Adipocyte (in vitro differentiated cells): ENCODE results near the gene UFSP2.
A peak's percentile ranks its signal among the peaks of the same experiment; 100 is the strongest.

ENCODE experiments used
- DNase-seq: peaks from one replicate; pipeline ENCODE4 v3.0.0-alpha.2; 2015; ENCODE audit warnings: low read depth
- H3K27me3 ChIP-seq: replicated peaks from 2 replicates; pipeline ENCODE4 v1.7.0; 2013; ENCODE audit warnings: mild to moderate bottlenecking, low read length, moderate library complexity; ENCODE audit not compliant: control insufficient read depth, insufficient read depth
- H3K36me3 ChIP-seq: 2 replicates; pipeline ENCODE4 v1.7.0; 2013; ENCODE audit warnings: low read length, mild to moderate bottlenecking, moderate library complexity; ENCODE audit not compliant: control insufficient read depth, insufficient read depth, severe bottlenecking
- H3K4me1 ChIP-seq: 2 replicates; pipeline ENCODE4 v1.7.0; 2013; ENCODE audit warnings: mild to moderate bottlenecking, low read length, moderate library complexity; ENCODE audit not compliant: control insufficient read depth, insufficient read depth
- H3K4me3 ChIP-seq: 2 replicates; pipeline ENCODE4 v1.7.0; 2013; ENCODE audit warnings: mild to moderate bottlenecking, low read length, moderate library complexity
- H3K9ac ChIP-seq: 2 replicates; pipeline ENCODE4 v1.7.0; 2013; ENCODE audit warnings: mild to moderate bottlenecking, low read length, moderate library complexity
- H3K9me3 ChIP-seq: 2 replicates; pipeline ENCODE4 v1.7.0; 2013; ENCODE audit warnings: mild to moderate bottlenecking, low read length, moderate library complexity; ENCODE audit not compliant: control insufficient read depth

UFSP2 gene

GRCh38 chr4:185381288-185382196 lies 44.2 kb downstream of the UFSP2 start:
- H3K27me3 ChIP-seq = no peaks in the 10 kb centered on the region
- peaks cover 20% of the 10 kb centered on the region for H3K4me1 ChIP-seq
- no peak overlapping the region for H3K9ac ChIP-seq
- H3K9me3 ChIP-seq = peaks cover 4% of the 10 kb centered on the region
- peaks cover 7% of the 10 kb centered on the region for H3K36me3 ChIP-seq
- DNase-seq = peak; percentile 60
- no peak overlapping the region for H3K4me3 ChIP-seq

- H3K36me3 ChIP-seq = peaks cover 7% of the 10 kb centered on the region
- no peaks in the 10 kb centered on the region for H3K27me3 ChIP-seq
- no peak overlapping the region for H3K4me3 ChIP-seq
- H3K9ac ChIP-seq = no peak overlapping the region
- no peak for DNase-seq
- H3K4me1 ChIP-seq = peaks cover 18% of the 10 kb centered on the region
- peaks cover 4% of the 10 kb centered on the region for H3K9me3 ChIP-seq
These were observed 45.4 kb downstream of the UFSP2 start for GRCh38 chr4:185380320-185380719.

GRCh38 chr4:185379326-185380295 lies 46.2 kb downstream of the UFSP2 start:
- Histone ChIP-seq H3K4me3 (no peak overlapping the region), H3K9me3 (peaks cover 4% of the 10 kb centered on the region), H3K9ac (no peak overlapping the region), H3K4me1 (peaks cover 13% of the 10 kb centered on the region), H3K27me3 (no peaks in the 10 kb centered on the region), H3K36me3 (peaks cover 7% of the 10 kb centered on the region)
- no peak for DNase-seq

GRCh38 chr4:185378264-185378663 lies 47.5 kb downstream of the UFSP2 start:
- Histone ChIP-seq H3K4me3 (no peak overlapping the region), H3K4me1 (peaks cover 9% of the 10 kb centered on the region)

GRCh38 chr4:185374573-185374972 lies 51.2 kb downstream of the UFSP2 start:
- no peaks in the 10 kb centered on the region for H3K4me1 ChIP-seq
- no peaks in the 10 kb centered on the region for H3K27me3 ChIP-seq
- no peak for DNase-seq
- H3K36me3 ChIP-seq = peaks cover 34% of the 10 kb centered on the region
- H3K4me3 ChIP-seq = no peak overlapping the region
- H3K9ac ChIP-seq = no peak overlapping the region
- H3K9me3 ChIP-seq = no peaks in the 10 kb centered on the region

More at GRCh38 chr4:185378264-185378663, 47.5 kb downstream of the UFSP2 start:
- Histone ChIP-seq H3K9me3 (peaks cover 4% of the 10 kb centered on the region), H3K9ac (no peak overlapping the region), H3K36me3 (peaks cover 13% of the 10 kb centered on the region), H3K27me3 (no peaks in the 10 kb centered on the region)
- DNase-seq = no peak

GRCh38 chr4:185374027-185374426 lies 51.7 kb downstream of the UFSP2 start:
- H3K27me3 ChIP-seq = no peaks in the 10 kb centered on the region
- no peak overlapping the region for H3K4me3 ChIP-seq
- H3K4me1 ChIP-seq = no peaks in the 10 kb centered on the region
- DNase-seq = no peak
- H3K36me3 ChIP-seq = peaks cover 34% of the 10 kb centered on the region
- H3K9me3 ChIP-seq = no peaks in the 10 kb centered on the region
- no peak overlapping the region for H3K9ac ChIP-seq

- Histone ChIP-seq H3K4me3 (no peak overlapping the region), H3K9me3 (no peaks in the 10 kb centered on the region), H3K4me1 (no peaks in the 10 kb centered on the region), H3K36me3 (peaks cover 30% of the 10 kb centered on the region), H3K27me3 (no peaks in the 10 kb centered on the region), H3K9ac (no peak overlapping the region)
- DNase-seq = no peak
These were observed 54.1 kb downstream of the UFSP2 start for GRCh38 chr4:185371702-185372101.

- no peak overlapping the region for H3K4me3 ChIP-seq
These were observed 55.4 kb downstream of the UFSP2 start for GRCh38 chr4:185370268-185370949.

GRCh38 chr4:185369731-185370130 lies 56.0 kb downstream of the UFSP2 start:
- no peaks in the 10 kb centered on the region for H3K27me3 ChIP-seq
- no peaks in the 10 kb centered on the region for H3K9me3 ChIP-seq
- H3K4me1 ChIP-seq = no peaks in the 10 kb centered on the region
- peaks cover 34% of the 10 kb centered on the region for H3K36me3 ChIP-seq
- H3K4me3 ChIP-seq = no peak overlapping the region
- H3K9ac ChIP-seq = no peak overlapping the region
- no peak for DNase-seq

More at GRCh38 chr4:185370268-185370949, 55.4 kb downstream of the UFSP2 start:
- Histone ChIP-seq H3K27me3 (no peaks in the 10 kb centered on the region), H3K36me3 (peaks cover 34% of the 10 kb centered on the region), H3K9me3 (no peaks in the 10 kb centered on the region), H3K4me1 (no peaks in the 10 kb centered on the region), H3K9ac (no peak overlapping the region)
- no peak for DNase-seq

GRCh38 chr4:185364886-185365285 lies 60.9 kb downstream of the UFSP2 start:
- H3K9ac ChIP-seq = no peak overlapping the region
- no peaks in the 10 kb centered on the region for H3K4me1 ChIP-seq
- no peaks in the 10 kb centered on the region for H3K9me3 ChIP-seq
- H3K4me3 ChIP-seq = no peak overlapping the region
- H3K36me3 ChIP-seq = peaks cover 15% of the 10 kb centered on the region
- no peak for DNase-seq
- H3K27me3 ChIP-seq = no peaks in the 10 kb centered on the region
